Adipocyte (in vitro differentiated cells): ENCODE results near the gene RAPH1.
"Not testable (repeated sequence)": the region's sequence is repeated elsewhere in the genome, so short reads cannot be mapped to it uniquely, and the experiment has no call there.

Experiments used
- DNase-seq: peaks from one replicate; pipeline ENCODE4 v3.0.0-alpha.2; 2015; ENCODE audit warnings: low read depth
- H3K27me3 ChIP-seq: replicated peaks from 2 replicates; pipeline ENCODE4 v1.7.0; 2013; ENCODE audit warnings: mild to moderate bottlenecking, low read length, moderate library complexity; ENCODE audit not compliant: control insufficient read depth, insufficient read depth
- H3K36me3 ChIP-seq: 2 replicates; pipeline ENCODE4 v1.7.0; 2013; ENCODE audit warnings: low read length, mild to moderate bottlenecking, moderate library complexity; ENCODE audit not compliant: control insufficient read depth, insufficient read depth, severe bottlenecking
- H3K4me1 ChIP-seq: 2 replicates; pipeline ENCODE4 v1.7.0; 2013; ENCODE audit warnings: mild to moderate bottlenecking, low read length, moderate library complexity; ENCODE audit not compliant: control insufficient read depth, insufficient read depth
- H3K4me3 ChIP-seq: 2 replicates; pipeline ENCODE4 v1.7.0; 2013; ENCODE audit warnings: mild to moderate bottlenecking, low read length, moderate library complexity
- H3K9ac ChIP-seq: 2 replicates; pipeline ENCODE4 v1.7.0; 2013; ENCODE audit warnings: mild to moderate bottlenecking, low read length, moderate library complexity
- H3K9me3 ChIP-seq: 2 replicates; pipeline ENCODE4 v1.7.0; 2013; ENCODE audit warnings: mild to moderate bottlenecking, low read length, moderate library complexity; ENCODE audit not compliant: control insufficient read depth

Gene RAPH1

DNA sequence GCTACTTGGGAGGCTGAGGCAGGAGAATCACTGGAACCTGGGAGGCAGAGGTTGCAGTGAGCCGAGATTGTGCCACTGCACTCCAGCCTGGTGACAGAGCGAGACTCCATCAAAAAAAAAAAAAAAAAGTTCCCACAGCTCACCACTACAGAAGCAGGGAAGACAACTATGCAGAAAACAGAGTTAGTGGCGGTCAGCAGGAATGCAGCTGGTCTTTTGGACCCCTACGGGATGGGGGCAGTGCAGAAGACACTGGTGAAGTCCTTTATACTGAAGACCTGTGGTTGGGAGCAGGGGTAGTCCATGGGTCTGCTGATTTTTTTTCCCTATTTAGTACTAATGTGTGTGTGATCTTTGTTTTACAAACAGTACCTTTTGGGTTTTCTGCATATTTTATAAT is 105.5 kb downstream of the RAPH1 start:
- H3K36me3 ChIP-seq, DNase-seq: not testable (repeated sequence)

GRCh38 chr2:203427061-203427460 is 108.0 kb downstream of the RAPH1 start:
- no peaks in the 10 kb centered on the region for H3K27me3 ChIP-seq
- no peak overlapping the region for H3K9ac ChIP-seq
- H3K9me3 ChIP-seq = no peaks in the 10 kb centered on the region
- no peak overlapping the region for H3K4me3 ChIP-seq
- no peak for DNase-seq
- H3K36me3 ChIP-seq = peaks cover 8% of the 10 kb centered on the region
- peaks cover 20% of the 10 kb centered on the region for H3K4me1 ChIP-seq

More for the DNA sequence above, 105.5 kb downstream of the RAPH1 start:
- H3K27me3 ChIP-seq, H3K9ac ChIP-seq, H3K4me3 ChIP-seq, H3K9me3 ChIP-seq: not testable (repeated sequence)
- peaks cover 26% of the 10 kb centered on the region for H3K4me1 ChIP-seq

GRCh38 chr2:203418271-203418670 is 116.8 kb downstream of the RAPH1 start:
- Histone ChIP-seq H3K9me3 (peaks cover 6% of the 10 kb centered on the region), H3K36me3 (peaks cover 48% of the 10 kb centered on the region), H3K4me3 (no peak overlapping the region), H3K9ac (no peak overlapping the region), H3K4me1 (peaks cover 5% of the 10 kb centered on the region), H3K27me3 (no peaks in the 10 kb centered on the region)
- no peak for DNase-seq

DNA sequence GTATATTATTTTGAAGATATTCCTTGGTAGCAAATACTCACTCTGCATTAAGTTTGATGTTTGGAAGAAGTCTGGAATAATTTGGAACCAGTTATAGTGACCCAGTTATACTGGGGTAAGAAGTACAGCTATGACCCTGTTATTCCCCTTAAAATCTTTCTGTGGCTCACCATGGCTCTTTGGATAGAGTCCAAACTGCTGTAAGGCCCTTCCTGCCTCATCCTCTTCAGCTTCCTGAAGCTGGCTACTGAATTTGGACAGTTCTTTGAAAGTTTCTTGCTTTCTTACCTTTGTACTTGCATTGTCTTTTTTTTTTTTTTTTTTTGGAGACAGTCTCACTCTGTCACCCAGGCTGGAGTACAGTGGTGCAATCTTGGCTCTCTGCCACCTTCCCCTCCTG is 121.3 kb downstream of the RAPH1 start:
- Histone ChIP-seq H3K9me3 (peaks cover 6% of the 10 kb centered on the region), H3K4me3 (no peak overlapping the region), H3K4me1 (peaks cover 18% of the 10 kb centered on the region), H3K27me3 (no peaks in the 10 kb centered on the region), H3K36me3 (peaks cover 40% of the 10 kb centered on the region), H3K9ac (no peak overlapping the region)
- no peak for DNase-seq

GRCh38 chr2:203412546-203413331 is 122.4 kb downstream of the RAPH1 start:
- H3K9ac ChIP-seq = no peak overlapping the region
- H3K4me1 ChIP-seq = peaks cover 20% of the 10 kb centered on the region
- no peak overlapping the region for H3K4me3 ChIP-seq
- H3K36me3 ChIP-seq = peaks cover 30% of the 10 kb centered on the region
- no peaks in the 10 kb centered on the region for H3K27me3 ChIP-seq
- no peak for DNase-seq
- H3K9me3 ChIP-seq = no peaks in the 10 kb centered on the region

GRCh38 chr2:203407496-203407895 is 127.6 kb downstream of the RAPH1 start:
- no peaks in the 10 kb centered on the region for H3K9me3 ChIP-seq
- H3K9ac ChIP-seq = no peak overlapping the region
- H3K36me3 ChIP-seq = peaks cover 14% of the 10 kb centered on the region
- H3K4me1 ChIP-seq = peaks cover 43% of the 10 kb centered on the region
- no peak overlapping the region for H3K4me3 ChIP-seq
- peak; percentile 56 for DNase-seq
- no peaks in the 10 kb centered on the region for H3K27me3 ChIP-seq

GRCh38 chr2:203404996-203405395 is 130.1 kb downstream of the RAPH1 start:
- Histone ChIP-seq H3K9ac (no peak overlapping the region), H3K27me3 (no peaks in the 10 kb centered on the region), H3K4me3 (no peak overlapping the region), H3K36me3 (peaks cover 3% of the 10 kb centered on the region), H3K9me3 (no peaks in the 10 kb centered on the region), H3K4me1 (peaks cover 55% of the 10 kb centered on the region)
- no peak for DNase-seq

DNA sequence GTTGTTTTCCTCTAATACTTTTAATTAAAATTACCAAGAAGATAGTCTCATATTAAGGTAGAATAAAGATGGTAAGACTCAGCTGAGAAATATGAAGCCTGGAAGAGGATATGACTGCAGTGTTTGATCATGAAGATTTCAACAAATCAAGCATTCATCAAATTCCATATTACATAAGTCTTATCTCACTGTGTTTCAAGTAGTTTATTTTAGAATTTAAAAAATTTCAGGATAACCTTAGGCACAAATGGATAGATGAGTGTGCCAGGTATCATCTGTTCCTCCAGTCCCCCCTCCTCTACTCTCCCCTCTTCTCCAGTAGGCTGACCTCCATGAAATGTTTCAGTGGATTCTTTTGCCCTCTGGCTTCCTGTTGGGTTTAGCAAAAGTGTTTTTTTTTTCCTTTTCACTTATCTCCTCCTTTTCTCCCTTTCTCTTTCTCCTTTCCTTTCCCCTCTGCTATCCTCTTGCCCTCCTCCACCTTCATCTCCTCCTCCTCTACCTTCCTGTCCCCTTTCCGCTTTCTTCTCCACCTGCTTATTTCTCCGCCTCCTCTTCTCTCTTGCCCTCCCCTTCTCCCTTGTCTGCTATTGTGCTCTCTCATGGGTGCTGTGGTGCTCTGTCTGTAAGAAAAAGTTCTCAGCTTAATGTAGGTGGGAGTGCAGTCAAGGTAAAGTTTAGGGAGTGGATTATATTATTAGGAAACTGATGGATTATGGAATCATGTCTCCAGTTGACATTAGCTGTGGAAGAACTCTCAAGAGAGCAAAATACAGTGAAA is 134.1 kb downstream of the RAPH1 start:
- H3K27me3 ChIP-seq = no peaks in the 10 kb centered on the region
- peak overlapping the region; percentile 36 for H3K4me3 ChIP-seq
- H3K9me3 ChIP-seq = no peaks in the 10 kb centered on the region
- H3K4me1 ChIP-seq = peaks cover 49% of the 10 kb centered on the region
- no peak for DNase-seq
- H3K36me3 ChIP-seq = peaks cover 9% of the 10 kb centered on the region
- H3K9ac ChIP-seq = no peak overlapping the region

GRCh38 chr2:203399031-203399430 is 136.1 kb downstream of the RAPH1 start:
- Histone ChIP-seq H3K4me1 (peaks cover 31% of the 10 kb centered on the region), H3K36me3 (peaks cover 9% of the 10 kb centered on the region), H3K9ac (no peak overlapping the region), H3K4me3 (no peak overlapping the region), H3K9me3 (no peaks in the 10 kb centered on the region), H3K27me3 (no peaks in the 10 kb centered on the region)
- no peak for DNase-seq

GRCh38 chr2:203396667-203397066 is 138.4 kb downstream of the RAPH1 start:
- Histone ChIP-seq H3K27me3 (no peaks in the 10 kb centered on the region), H3K36me3 (peaks cover 18% of the 10 kb centered on the region)

GRCh38 chr2:203395858-203396257 is 139.2 kb downstream of the RAPH1 start:
- Histone ChIP-seq H3K9me3 (no peaks in the 10 kb centered on the region), H3K27me3 (no peaks in the 10 kb centered on the region), H3K36me3 (peaks cover 18% of the 10 kb centered on the region), H3K9ac (no peak overlapping the region), H3K4me3 (no peak overlapping the region), H3K4me1 (peaks cover 5% of the 10 kb centered on the region)
- DNase-seq = no peak

More at GRCh38 chr2:203396667-203397066, 138.4 kb downstream of the RAPH1 start:
- Histone ChIP-seq H3K4me1 (peaks cover 13% of the 10 kb centered on the region), H3K9me3 (no peaks in the 10 kb centered on the region), H3K4me3 (no peak overlapping the region), H3K9ac (no peak overlapping the region)
- no peak for DNase-seq
